NCI-H460 (cell line): ENCODE data around the gene C19orf25. TPM values are rescaled to one million over a fixed set of nuclear protein-coding genes. Genes with fewer than 3 reads are reported as not detected.

ENCODE experiments used
- DNase-seq: peaks from one replicate; pipeline ENCODE4 v3.0.0-alpha.2; 2016; ENCODE audit warnings: low read depth; ENCODE audit errors: extremely low read depth
- total RNA-seq: library from RNA; depleted of rRNA; stranded (reverse); fragments of >200 nt; shearing (Covaris generic); gene quantifications from 2 replicates; pipeline ENCODE4 v1.2.3, GENCODE V29; 2014

The C19orf25 gene
- total RNA-seq, 1 experiment from 2014 or later = 21.0 TPM

DNA sequence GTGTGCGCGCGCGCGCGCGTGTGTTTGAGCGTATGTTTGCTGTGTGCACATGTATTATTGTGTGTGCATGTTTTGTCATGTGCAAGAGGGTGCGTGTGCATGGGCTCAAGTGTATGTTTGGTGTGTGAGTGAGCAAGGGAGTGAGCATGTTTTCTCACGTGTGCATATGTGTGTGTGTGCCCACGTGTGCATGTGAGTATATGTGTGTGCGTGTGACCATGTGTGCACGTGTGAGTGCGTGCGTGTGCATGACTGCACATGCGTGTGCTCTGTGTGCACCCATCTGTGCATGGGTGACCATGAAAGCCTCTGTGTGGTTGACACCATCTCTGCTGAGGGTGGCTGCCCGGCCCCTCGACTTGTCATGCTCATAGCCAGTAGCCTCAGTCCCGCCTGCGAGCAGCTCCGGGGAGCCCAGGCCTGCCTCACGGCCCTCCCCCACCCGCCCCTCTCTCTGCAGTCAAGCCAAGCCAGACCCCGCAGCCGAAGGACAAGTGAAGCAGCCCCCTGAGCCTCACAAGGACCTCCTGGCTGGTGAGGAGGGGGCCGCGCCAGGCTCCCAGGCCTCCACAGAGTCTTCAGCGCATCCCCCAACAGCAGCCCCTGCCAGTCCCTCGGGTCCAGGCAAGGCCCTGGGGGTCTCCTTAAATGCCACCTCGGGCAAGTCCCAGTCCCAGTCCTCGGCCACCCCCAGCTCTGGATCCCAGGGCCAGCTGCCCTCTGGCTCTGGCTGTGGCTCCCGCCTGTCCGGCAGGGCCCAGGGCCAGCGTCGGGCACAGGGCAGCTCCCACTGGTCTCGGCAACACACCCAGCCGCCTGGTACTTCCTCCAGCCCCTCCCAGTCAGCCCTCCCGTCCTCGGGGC is 17.9 kb upstream of the C19orf25 start:
- DNase-seq = no peak

- DNase-seq = no peak
Observed at GRCh38 chr19:1495799-1496713, 17.0 kb upstream of the C19orf25 start.

- no peak for DNase-seq
Observed at GRCh38 chr19:1495051-1495798, 16.2 kb upstream of the C19orf25 start.

DNA sequence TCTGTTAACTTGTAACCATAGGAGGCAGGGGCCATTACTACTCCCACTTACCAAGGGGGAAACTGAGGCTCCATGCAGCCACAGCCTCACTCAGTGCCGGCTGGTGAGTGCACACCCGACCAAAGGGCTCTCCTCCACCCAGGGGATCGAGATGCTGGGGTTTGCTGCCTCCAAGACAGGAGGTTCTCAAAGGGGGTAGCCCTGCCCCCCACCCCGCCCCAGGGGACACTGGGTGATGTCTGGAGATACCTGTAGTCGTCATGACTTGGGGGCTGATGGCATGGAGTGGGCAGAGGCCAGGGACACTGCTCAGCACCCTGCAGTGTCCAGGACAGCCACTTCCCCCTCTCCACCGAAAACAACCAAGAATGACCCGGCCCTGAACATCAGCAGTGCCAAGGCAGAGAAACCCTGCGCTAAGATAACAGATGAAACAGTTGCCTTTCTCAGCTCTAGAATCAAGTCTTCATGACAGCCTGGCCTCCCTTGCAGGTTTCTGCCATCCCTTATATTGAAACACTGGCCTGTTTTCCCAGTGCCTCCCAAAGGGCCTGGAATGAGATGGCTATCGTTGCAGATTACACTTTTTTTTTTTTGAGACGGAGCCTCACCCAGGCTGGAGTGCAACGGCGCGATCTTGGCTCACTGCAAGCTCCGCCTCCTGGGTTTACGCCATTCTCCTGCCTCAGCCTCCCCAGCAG is 15.2 kb upstream of the C19orf25 start:
- no peak for DNase-seq

DNA sequence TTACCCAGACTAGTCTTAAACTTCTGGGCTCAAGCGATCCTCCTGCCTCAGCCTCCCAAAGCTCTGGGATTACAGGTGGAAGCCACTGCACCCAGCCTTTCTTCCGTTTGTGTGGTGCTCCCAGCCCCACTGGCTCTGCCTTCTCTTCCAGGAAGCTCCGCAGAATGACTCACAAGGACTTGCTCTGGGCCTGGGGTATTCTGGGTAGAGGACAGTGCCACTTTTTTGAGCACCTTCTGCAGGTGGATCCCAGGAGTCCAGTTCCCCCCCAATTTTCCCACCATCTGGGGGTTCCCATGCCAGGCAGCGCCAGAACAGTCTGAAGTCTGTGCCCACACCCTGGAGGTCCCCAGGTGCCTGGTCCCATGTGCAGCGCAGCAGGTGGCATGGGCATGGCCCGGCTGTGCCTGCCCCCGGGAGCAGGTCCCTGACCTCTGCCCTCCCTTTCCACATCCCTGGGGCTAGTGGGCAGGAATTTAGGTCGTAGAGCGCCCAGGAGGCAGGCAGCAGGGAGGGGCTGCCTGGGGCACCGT is 13.5 kb upstream of the C19orf25 start:
- no peak for DNase-seq

DNA sequence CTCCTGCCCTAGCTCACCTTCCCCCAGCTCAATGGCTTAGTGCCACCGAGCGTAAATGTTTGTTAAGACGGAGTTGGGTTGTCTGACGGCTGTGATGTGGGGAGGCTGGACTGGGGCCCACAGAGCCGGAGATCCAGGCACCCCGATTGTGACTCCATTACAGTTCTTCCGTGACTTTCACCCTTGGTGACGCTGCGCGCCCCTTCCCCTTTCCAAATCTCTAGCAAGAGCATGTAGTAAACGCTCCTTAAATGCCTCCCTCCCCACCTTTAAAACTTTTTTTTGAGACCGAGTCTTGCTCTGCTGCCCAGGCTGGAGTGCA is 12.8 kb upstream of the C19orf25 start:
- no peak for DNase-seq

DNA sequence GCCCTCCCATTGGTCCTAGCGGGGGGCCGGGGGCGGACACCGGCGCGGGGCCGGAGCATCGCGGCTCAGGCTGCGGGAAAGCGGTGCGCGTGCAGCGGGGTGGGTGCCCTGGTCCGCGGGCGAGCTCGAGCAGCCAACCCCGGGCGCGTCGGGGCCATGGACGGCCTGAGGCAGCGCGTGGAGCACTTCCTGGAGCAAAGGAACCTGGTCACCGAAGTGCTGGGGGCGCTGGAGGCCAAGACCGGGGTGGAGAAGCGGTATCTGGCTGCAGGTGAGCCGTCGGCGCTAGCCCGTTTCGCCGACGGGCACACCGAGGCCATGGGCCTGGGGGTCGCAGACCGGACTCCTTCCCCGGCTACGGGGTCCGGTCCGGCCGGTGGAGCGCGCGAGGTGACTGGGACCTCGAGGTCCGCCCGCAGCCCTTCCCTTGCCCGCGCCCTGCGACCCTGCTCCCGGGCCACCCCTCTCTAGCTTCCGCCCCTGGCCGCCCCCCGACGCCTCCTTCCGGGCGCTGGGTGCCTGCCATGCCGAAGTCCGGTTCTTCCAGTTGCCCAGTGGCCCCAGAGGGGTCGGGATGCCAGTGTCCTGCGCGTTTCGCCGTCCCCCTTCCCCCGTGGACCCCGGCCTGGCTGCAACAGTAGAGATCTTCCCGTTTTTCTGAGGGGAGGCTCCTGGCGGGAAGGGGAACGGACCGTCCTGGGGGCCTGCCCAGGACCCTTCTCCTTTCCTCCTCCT is 12.3 kb upstream of the C19orf25 start, which contains the start of gene REEP6:
TSS of gene REEP6 (plus strand) at position 68 of the 735 bp plus-strand sequence. CDS start at position 157, 89 bp downstream.
- no peak for DNase-seq

DNA sequence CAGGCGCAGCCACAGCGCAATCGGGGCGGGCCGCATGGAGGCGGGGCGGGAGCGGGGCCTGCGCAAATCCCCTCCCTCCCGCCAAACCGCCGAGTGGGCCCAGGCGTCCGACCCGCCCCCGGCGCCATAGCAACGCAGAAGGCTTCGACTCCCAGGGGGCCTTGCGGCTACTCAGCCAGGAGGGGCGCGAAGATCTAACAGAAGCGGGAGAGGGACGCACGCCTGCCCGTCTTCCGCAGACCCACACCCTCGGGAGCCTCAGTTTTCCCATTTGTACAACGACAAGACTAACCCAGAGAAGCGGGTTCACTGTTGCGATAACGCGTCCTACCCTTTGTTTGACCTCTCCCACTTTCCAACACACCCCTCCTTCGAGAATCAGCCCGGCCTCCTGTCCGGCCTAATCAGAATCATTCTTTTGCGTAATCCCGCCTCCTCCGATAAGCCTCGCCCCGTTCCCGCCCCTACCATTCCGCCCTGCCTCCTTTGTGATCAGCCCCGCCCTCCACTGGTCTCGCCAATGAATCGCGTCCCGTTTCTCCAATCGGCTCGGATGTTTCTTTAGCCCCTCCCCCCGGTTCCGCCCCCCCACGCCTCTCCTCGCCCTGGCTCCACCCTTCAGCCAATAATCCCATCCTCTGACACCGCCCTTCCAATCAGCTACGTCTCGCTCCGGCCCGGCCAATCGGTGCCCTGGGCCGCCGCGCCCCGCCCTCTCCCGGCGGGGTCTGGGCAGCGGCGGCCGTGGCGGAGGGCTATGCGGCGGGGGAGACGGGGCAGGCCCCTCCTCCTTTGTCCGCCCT is 11.5 kb upstream of the C19orf25 start, which contains the start of gene PCSK4:
TSS of gene PCSK4 (minus strand) at position 40 of the 803 bp plus-strand sequence. CDS start at position 36, 4 bp downstream.
- peak; percentile 98 for DNase-seq

DNA sequence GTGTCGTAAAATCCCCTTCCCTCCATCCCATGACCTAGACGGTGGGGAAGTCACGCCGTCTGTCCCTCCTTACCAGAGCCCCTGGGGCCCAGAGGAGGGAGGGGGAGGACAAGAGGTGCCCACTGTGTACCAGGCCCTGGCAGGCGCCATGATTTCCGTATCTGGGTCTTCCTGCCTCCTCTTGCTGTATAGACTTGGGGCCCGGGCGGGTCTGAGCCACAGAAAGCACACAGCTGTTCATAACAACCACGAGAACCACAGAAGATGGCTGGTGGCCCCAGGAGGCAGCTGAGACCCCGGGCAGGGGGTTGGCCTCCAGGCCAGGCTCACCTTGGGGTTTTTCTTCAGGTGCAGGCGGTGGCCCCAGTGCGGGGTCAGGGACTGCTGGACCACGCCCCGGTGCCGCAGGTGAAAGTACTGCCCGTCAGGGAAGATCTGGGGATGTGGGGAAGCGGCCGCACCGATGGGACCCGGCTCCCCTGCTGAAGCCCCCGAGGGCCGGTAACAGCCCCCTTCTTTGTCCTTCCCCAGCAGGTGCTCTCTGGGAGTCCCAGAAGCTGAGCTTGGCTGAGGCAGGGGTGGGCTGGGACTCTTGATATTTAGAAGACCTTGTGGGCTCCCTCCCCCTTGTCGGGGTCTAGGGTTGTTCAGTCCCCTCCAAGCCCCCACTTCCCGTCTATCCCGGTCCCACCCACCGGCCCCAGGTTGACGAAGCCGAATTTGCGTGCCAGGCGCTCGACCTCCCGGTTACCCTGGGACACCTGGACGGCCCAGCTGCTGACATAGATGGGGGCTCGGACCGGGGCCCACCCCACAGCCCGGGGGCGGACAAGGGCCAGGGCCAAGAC is 10.7 kb upstream of the C19orf25 start:
- no peak for DNase-seq

DNA sequence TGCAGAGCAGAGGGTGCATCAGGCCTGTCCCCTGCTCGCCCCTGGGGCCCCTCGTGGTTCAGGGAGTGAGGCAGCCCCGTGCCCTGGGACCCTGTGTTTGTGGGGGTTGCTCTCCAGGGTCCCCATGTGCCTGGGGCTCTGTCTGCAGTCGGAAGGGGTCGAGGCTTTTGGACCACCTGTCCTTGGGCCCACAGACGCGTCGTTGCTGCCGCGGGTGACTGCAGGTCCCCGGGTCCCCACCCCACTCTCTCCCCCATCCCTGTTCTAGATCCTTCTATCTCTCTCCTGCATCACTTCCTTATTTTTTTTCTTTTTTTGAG is 9.2 kb upstream of the C19orf25 start:
- DNase-seq = no peak

DNA sequence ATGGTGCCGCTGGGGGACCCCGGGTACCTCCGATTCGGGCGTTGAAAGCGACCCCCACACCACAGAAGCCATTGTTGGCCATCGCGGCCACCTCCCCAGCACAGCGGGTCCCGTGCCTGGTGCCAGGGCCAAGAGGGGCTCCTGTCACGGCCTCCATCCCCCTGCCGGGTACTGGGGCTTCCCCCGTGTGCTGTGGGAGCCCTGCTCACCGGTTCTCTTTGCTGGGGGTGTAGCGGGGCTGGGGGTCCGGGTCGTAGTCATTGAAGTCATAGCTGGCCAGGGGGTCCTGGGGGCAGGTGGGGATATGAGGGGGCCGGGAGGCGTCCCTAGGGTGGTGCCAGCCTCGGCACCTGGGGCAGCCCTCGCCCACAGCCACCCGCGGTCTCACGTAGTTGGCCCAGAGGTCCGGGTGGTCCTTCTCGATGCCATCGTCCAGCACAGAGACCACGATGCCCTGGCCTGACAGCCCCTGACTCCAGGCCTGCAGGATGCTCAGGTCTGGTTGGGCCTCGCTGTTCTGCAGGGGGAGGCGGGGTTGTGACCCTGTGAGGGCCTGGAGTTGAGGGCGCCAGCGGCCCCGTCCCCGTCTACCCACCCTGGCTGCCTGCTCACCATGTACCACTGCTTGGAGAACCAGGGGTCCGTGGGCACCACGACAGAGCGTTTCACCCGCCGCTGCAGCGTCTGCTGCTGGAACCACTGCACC is 8.7 kb upstream of the C19orf25 start:
- no peak for DNase-seq

GRCh38 chr19:1486720-1487575 is 7.9 kb upstream of the C19orf25 start:
- DNase-seq = no peak

DNA sequence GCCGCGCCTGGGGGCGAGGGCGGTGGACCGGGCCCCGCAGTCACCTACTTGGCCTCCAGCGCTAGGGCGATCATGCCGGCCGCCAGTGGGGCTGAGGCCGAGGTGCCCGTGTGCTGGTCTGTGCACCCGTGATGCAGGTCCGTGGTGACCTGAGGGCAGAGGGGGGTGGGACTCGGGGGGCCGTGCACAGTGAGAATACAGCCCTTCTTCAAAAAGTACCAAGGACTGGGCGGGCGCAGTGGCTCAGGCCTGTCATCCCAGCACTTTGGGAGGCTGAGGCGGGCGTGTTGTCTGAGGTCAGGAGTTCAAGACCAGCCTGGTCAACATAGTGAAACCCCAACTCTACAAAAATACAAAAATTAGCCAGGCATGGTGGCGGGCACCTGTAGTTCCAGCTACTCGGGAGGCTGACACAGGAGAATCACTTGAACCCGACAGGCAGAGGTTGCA is 5.0 kb upstream of the C19orf25 start:
- DNase-seq = no peak

- DNase-seq = no peak
Observed at GRCh38 chr19:1483131-1483978, 4.3 kb upstream of the C19orf25 start.
